GM19372 (cell line): ENCODE measurements around the gene RABL2A.
"Not testable (repeated sequence)": the region's sequence is repeated elsewhere in the genome, so short reads cannot be mapped to it uniquely, and the experiment has no call there.

Experiments used
- ATAC-seq: cut with Tn5 transposase; IDR thresholded peaks from one replicate; pipeline ENCODE4 v1.9.1; 2021; ENCODE audit warnings: mild to moderate bottlenecking, low read depth, moderate library complexity; ENCODE audit not compliant: unreplicated experiment

RABL2A gene

GRCh38 chr2:113676623-113677266 lies 49.7 kb downstream of the RABL2A start:
- no peak for ATAC-seq

- no peak for ATAC-seq
Observed at GRCh38 chr2:113677330-113677729, 50.3 kb downstream of the RABL2A start.

GRCh38 chr2:113679457-113679856 lies 52.4 kb downstream of the RABL2A start:
- ATAC-seq = no peak

- no peak for ATAC-seq
Observed at GRCh38 chr2:113685471-113685870, 58.4 kb downstream of the RABL2A start.

GRCh38 chr2:113686537-113686936 lies 59.5 kb downstream of the RABL2A start:
- ATAC-seq = no peak

- ATAC-seq = not testable (repeated sequence)
Observed at GRCh38 chr2:113690871-113691270, 63.8 kb downstream of the RABL2A start.
